NCI-H1417 (cell line): ENCODE measurements around the gene DUSP9.

Experiments
- DNase-seq, 3 experiments: peaks; one replicate each; lab custom pipeline; 2025; lab: John Stamatoyannopoulos, UW

Gene DUSP9

DNA sequence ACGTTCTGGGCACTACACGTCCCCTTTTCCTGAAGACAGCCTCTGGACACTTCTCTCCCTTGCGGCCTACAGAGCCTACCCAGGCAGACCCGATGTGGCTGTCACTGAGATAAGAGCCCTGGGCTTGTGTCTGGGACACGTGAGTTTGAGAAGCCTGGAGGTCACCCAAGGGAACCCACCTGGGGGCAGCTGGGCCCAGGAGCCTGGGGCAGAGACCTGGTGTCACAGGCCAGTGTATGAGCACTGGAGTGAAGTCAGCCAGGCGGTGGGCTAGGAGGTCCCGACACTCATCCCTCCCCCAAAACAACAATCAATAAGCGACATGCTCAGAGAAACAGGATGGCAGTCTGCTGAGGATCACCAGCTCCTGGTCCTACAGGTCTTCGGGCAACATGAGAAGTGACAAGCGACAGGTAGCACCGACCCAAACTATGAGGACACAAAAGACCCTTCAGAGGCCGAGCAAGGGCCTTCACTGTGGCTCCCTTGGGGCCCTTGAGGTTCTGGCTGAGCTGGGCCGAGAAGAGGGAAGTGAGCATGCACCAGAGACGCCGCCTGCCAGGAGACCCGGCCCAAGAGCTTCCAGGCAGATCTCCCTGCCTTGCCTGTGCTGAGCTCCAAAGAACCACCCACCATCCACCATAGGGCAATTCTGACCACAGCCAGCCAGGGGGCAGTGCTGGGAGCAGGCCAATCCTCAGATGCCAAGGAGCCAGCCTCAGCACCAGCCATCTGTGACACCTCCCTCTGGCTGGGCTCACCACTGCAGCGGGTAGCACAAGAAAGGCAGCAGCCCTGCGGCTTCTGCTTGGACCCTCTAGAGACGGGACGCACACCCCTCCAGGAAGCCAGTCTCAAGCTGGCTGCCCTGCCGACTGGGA is 11.0 kb upstream of the DUSP9 start:
- peak in 1 of 3 experiments; percentile 7 for DNase-seq

- no peak for DNase-seq
Measured at GRCh38 chrX:153636716-153637115, 10.3 kb upstream of the DUSP9 start.

DNA sequence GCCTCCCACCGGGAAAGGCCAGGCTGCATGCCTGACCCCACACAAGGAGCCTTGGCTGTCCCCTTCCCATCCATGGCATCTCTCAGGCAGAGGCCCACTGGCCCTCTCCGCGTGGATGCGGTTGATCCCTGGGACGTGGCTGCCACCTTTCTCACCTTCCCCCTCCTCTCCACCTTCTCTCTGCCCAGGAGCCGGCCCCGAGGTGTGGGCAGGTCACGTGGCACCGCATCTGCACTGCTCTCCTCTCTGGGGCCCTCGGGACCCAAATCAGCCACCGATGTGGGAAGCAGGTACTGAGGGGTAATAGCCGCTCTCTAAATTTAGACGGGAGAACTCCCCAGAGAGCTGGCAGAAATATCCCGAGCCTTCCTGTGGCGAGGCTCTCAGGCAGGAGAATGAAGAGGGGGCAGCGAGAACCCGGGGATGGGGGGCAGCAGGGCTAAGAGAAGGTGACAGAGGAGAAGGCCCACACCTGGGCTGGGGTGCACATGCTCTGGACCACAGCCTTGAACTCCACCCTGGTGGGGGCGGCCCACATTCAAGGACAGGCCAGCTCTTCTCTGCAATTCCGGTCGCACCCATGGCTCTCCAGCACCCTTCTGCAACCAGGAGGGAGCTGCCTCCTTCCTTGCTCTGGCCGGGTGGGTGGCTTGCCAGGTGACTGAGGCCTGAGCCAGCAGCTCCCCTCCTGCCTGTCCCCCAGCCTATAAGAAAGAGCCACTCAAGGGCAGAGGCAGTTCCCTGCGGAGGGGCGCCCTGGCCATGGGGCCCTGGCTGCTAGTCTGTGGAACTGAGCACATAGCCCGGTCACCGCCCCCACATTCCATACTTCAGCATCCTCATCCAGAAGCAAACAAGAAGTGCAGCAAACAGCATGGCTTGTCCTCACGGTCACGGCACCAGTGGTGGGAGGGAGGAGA is 9.6 kb upstream of the DUSP9 start:
- no peak for DNase-seq

GRCh38 chrX:153638041-153638371 is 9.0 kb upstream of the DUSP9 start:
- DNase-seq, result no peak

GRCh38 chrX:153638436-153639176 is 8.4 kb upstream of the DUSP9 start:
- no peak for DNase-seq

- peak in 1 of 3 experiments; percentile 27 for DNase-seq
Measured at GRCh38 chrX:153639177-153640044, 7.6 kb upstream of the DUSP9 start.

GRCh38 chrX:153640045-153640686 is 6.8 kb upstream of the DUSP9 start:
- no peak for DNase-seq

GRCh38 chrX:153640736-153641575 is 6.0 kb upstream of the DUSP9 start:
- no peak for DNase-seq

DNA sequence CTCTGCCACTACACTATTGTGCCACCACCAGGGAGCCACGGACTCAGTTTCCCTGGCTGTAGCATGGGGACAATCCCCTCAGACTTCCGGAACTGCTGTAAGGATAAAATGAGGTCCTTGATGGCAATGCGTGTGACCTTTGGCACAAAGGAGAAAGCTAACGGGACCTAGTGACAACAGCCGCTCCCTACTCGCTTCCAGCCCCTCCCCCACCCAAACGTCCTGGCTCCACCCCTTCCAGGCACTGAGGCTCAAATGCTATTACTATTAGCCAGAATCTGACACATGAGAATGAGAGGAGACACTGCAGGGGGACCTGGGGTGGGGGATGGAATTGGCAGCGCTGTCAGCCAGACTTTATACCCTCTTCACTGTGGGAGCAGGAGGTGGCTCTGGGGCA is 5.4 kb upstream of the DUSP9 start:
- peak in 1 of 3 experiments; percentile 25 for DNase-seq

DNA sequence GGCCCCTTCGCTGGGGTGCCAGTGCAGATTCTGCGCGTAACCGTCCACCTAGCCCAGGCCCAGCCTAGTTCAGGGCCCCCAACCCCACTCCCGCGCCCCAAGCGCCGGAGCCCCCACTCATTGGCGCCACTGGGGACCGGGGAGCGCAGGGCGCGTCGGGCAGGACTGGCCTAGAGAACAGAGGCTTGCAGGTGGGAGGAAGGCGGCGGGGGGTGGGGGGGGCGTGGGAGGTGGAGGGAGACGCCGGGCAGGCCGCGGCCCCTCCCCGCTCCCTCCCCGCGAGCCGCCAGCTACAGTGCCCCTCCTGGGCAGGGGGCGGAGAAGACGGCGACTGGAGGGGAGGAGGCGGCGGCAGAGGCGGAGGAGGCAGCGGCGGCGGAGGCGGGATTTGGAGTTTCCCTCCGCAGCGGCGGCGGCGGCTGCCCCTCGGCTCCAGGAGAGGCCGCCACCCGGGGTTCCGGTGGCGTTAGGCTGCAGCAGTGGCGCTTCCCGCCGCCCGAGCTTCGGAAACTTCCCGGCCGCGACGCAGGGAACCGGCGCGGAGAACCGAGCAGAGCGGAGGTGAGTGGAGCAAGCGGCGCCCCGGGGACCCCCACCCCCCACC is 4.8 kb upstream of the DUSP9 start:
- DNase-seq, result peak in 2 of 3 experiments; percentile 42

DNA sequence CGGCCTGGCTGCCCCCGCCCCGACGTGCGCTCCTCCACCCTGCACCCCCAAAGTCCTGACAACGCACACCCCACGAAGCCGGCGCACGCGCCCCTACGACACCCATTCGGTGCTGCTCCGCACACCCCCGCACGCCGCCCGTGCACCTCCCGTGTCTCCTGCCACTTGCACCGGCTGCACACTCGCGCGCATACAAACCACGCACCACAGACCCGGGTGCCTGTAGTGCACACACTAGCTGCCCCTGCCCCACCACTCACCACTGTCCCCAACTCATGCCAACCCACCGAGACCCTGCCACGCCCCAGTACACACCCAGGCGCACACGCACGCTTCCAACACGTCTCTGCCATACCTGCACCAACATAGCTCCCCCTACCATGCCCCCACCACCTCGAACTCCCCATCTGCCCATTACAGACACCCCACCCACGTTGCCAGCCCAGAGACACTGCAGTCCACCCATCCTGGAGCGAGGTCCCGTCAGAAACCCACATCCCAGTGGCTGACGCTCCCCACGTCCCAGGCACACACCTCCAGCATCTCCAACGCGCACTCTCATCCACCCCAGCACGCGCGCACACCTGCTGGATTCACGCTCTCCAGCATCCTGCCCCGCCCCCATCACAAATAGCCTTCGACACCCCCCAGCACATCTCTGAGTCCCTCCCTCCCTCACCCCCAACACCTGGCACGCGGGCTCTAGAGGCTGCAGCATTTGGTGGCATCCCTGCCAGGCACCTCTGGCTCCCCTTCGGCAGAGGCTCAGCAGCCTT is 4.2 kb upstream of the DUSP9 start:
- DNase-seq, result peak in 2 of 3 experiments; percentile 13 to 24

- DNase-seq, result peak in 2 of 3 experiments; percentile 11 to 21
Measured at GRCh38 chrX:153643431-153644351, 3.3 kb upstream of the DUSP9 start.

DNA sequence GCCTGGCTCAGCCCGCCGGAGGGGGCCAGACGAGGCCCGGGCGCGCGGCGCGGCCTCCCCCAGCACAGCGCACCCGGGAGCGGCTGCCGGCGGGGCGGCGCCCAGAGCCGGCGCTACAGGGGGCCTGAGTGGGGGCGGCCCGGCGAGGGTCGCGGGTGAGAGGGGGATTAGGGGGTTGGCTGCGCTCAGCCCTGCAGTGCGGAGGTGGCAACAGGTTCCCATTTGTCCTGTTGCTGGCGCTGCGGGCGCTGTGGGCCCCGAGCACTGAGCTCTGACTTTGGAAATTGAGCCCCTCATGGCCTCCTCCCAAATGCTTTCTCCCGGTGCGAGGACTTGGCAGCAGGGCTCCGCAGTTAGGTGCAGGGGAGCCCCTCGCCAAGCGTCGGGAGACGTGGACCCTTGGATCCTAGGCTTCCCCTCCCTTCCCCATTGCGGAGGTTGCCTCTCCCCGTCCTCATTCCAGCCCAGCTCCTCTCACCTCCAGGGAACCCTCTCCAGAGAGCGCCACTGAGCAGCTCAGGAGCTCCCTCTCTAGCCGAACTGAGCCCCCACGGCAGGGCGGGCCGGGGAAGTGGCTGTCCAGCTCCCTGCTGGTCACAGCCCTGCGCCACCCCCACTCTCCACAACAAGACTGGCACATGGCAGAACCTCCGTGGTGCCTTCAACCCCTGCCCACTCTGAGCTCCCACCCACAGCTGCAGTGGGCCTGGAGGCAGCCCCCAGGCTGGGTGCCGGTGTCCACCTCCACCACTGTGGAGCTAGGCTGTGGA is 2.5 kb upstream of the DUSP9 start:
- DNase-seq, result peak in 1 of 3 experiments; percentile 5

GRCh38 chrX:153645151-153645550 is 1.9 kb upstream of the DUSP9 start:
- no peak for DNase-seq

GRCh38 chrX:153645921-153646488 is 998 bp upstream of the DUSP9 start:
- DNase-seq, result no peak
